ENCODE data around the gene DOCK1.

DOCK1 gene

GRCh38 chr10:127047878-127048238 is 142.6 kb downstream of the DOCK1 start:
- no peaks in the 10 kb centered on the region for H3K4me1 ChIP-seq (ENCODE audit: insufficient read depth, low read length, poor library complexity, severe bottlenecking)
- H3F3A ChIP-seq (ENCODE audit: low read depth): no peaks in the 10 kb centered on the region
- H3K9me2 ChIP-seq (replicated peaks; ENCODE audit: low read depth, low read length): no peaks in the 10 kb centered on the region
- no peaks in the 10 kb centered on the region for H4K20me1 ChIP-seq (ENCODE audit: insufficient read depth, low read length, poor library complexity, severe bottlenecking)
- no peak overlapping the region for H3K4me2 ChIP-seq (ENCODE audit: low read depth, low read length, poor library complexity, severe bottlenecking)
- H3K79me2 ChIP-seq (ENCODE audit: insufficient read depth, low read length): no peaks in the 10 kb centered on the region
- no peaks in the 10 kb centered on the region for H3K27me3 ChIP-seq (ENCODE audit: insufficient read depth, low read length, poor library complexity, severe bottlenecking)
- H3K9me3 ChIP-seq (ENCODE audit: insufficient read depth, low read depth, low read length): no peaks in the 10 kb centered on the region
- H3K4me3 ChIP-seq (ENCODE audit: low read length, poor library complexity, severe bottlenecking): no peak overlapping the region
- H3K9ac ChIP-seq (ENCODE audit: low read depth, low read length, poor library complexity, severe bottlenecking): no peak overlapping the region
- no peaks in the 10 kb centered on the region for H3K36me3 ChIP-seq (ENCODE audit: insufficient read depth, low read length)
- no peak overlapping the region for H2AFZ ChIP-seq (ENCODE audit: low read length)
- TF ChIP-seq CTCF (conservative IDR thresholded peaks at IDR 0.05; ENCODE audit: low read length) (no peak), EZH2phosphoT487 (IDR thresholded peaks at IDR 0.05; ENCODE audit: borderline replicate concordance) (no peak)

GRCh38 chr10:127048630-127049029 is 143.4 kb downstream of the DOCK1 start:
- no peaks in the 10 kb centered on the region for H4K20me1 ChIP-seq (ENCODE audit: insufficient read depth, low read length, poor library complexity, severe bottlenecking)
- H3K4me2 ChIP-seq (ENCODE audit: low read depth, low read length, poor library complexity, severe bottlenecking): no peak overlapping the region
- H3K36me3 ChIP-seq (ENCODE audit: insufficient read depth, low read length): no peaks in the 10 kb centered on the region
- no peak overlapping the region for H2AFZ ChIP-seq (ENCODE audit: low read length)
- no peaks in the 10 kb centered on the region for H3K27me3 ChIP-seq (ENCODE audit: insufficient read depth, low read length, poor library complexity, severe bottlenecking)
- H3K9ac ChIP-seq (ENCODE audit: low read depth, low read length, poor library complexity, severe bottlenecking): no peak overlapping the region
- TF ChIP-seq EZH2phosphoT487 (IDR thresholded peaks at IDR 0.05; ENCODE audit: borderline replicate concordance) (no peak), CTCF (conservative IDR thresholded peaks at IDR 0.05; ENCODE audit: low read length) (no peak)
- no peaks in the 10 kb centered on the region for H3K79me2 ChIP-seq (ENCODE audit: insufficient read depth, low read length)
- no peaks in the 10 kb centered on the region for H3K9me2 ChIP-seq (replicated peaks; ENCODE audit: low read depth, low read length)
- no peaks in the 10 kb centered on the region for H3K4me1 ChIP-seq (ENCODE audit: insufficient read depth, low read length, poor library complexity, severe bottlenecking)
- H3K4me3 ChIP-seq (ENCODE audit: low read length, poor library complexity, severe bottlenecking): no peak overlapping the region
- H3F3A ChIP-seq (ENCODE audit: low read depth): no peaks in the 10 kb centered on the region
- no peaks in the 10 kb centered on the region for H3K9me3 ChIP-seq (ENCODE audit: insufficient read depth, low read depth, low read length)

- Histone ChIP-seq H3K4me1 (ENCODE audit: insufficient read depth, low read length, poor library complexity, severe bottlenecking) (no peaks in the 10 kb centered on the region), H2AFZ (ENCODE audit: low read length) (no peak overlapping the region), H3K9me3 (ENCODE audit: insufficient read depth, low read depth, low read length) (no peaks in the 10 kb centered on the region), H3K79me2 (ENCODE audit: insufficient read depth, low read length) (no peaks in the 10 kb centered on the region), H3F3A (ENCODE audit: low read depth) (no peaks in the 10 kb centered on the region), H4K20me1 (ENCODE audit: insufficient read depth, low read length, poor library complexity, severe bottlenecking) (no peaks in the 10 kb centered on the region), H3K4me2 (ENCODE audit: low read depth, low read length, poor library complexity, severe bottlenecking) (no peak overlapping the region), H3K9ac (ENCODE audit: low read depth, low read length, poor library complexity, severe bottlenecking) (no peak overlapping the region), H3K36me3 (ENCODE audit: insufficient read depth, low read length) (no peaks in the 10 kb centered on the region), H3K27me3 (ENCODE audit: insufficient read depth, low read length, poor library complexity, severe bottlenecking) (no peaks in the 10 kb centered on the region), H3K9me2 (replicated peaks; ENCODE audit: low read depth, low read length) (no peaks in the 10 kb centered on the region), H3K4me3 (ENCODE audit: low read length, poor library complexity, severe bottlenecking) (no peak overlapping the region)
- TF ChIP-seq CTCF (conservative IDR thresholded peaks at IDR 0.05; ENCODE audit: low read length) (no peak), EZH2phosphoT487 (IDR thresholded peaks at IDR 0.05; ENCODE audit: borderline replicate concordance) (no peak)
Observed at GRCh38 chr10:127052001-127052400, 146.8 kb downstream of the DOCK1 start.
